ENCODE data around the gene ATG16L1.

The ATG16L1 gene

DNA sequence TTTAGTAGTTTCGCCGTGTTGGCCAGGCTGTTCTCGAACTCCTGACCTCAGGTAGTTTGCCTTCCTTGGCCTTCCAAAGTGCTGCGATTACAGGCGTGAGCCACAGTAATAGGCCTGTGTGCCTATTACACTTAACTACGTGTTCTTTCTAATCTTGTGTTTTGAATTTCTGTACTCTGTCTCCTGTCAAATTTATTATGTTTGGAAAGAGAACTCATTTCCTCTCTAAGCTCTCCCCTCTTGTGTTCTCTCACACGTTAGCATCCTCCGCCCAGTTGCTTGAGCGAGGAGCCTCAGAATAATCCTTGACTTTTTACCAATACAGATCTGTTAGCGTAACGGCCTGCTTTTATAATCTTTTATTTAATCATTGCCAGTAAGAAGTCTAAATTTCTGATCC, 3.7 kb downstream of the ATG16L1 start:
- no peak overlapping the region for H3K27ac ChIP-seq (ENCODE audit: low read depth, low read length)
- H2BK15ac ChIP-seq (replicated peaks; ENCODE audit: low read depth) = no peak overlapping the region
- no CpG with 5 or more reads among the region's 11 CpGs for WGBS (ENCODE audit: extremely low coverage, insufficient coverage, low lambda C conversion rate)
- H3K4ac ChIP-seq (ENCODE audit: low read depth, low read length) = no peak overlapping the region
- no peak for DNase-seq
- no peak overlapping the region for H2AK5ac ChIP-seq (ENCODE audit: low read length)
- no peaks in the 10 kb centered on the region for H3K36me3 ChIP-seq (ENCODE audit: control insufficient read depth, insufficient read depth, low read length)
- H3K56ac ChIP-seq (ENCODE audit: low read length) = no peak overlapping the region
- H4K5ac ChIP-seq (ENCODE audit: low read length) = no peak overlapping the region
- peaks cover 13% of the 10 kb centered on the region for H3K79me1 ChIP-seq (ENCODE audit: low read length)
- H2BK5ac ChIP-seq (ENCODE audit: low read length) = no peak overlapping the region
- no peak overlapping the region for H3K18ac ChIP-seq (ENCODE audit: low read length)
- H3K9ac ChIP-seq (ENCODE audit: low read length) = no peak overlapping the region
- no peaks in the 10 kb centered on the region for H3K4me1 ChIP-seq (ENCODE audit: control insufficient read depth, low read depth, low read length)
- no peak overlapping the region for H3K4me3 ChIP-seq (ENCODE audit: low read length)
- no peak overlapping the region for H2BK120ac ChIP-seq (ENCODE audit: low read depth, low read length)
- no peak overlapping the region for H4K8ac ChIP-seq (ENCODE audit: low read depth, low read length)
- no peak overlapping the region for H3K4me2 ChIP-seq (ENCODE audit: low read length)
- H3K79me2 ChIP-seq (ENCODE audit: control insufficient read depth, insufficient read depth, low read length) = peaks cover 28% of the 10 kb centered on the region
- no peak overlapping the region for H3K23ac ChIP-seq (ENCODE audit: low read length)
- no peaks in the 10 kb centered on the region for H3K27me3 ChIP-seq (ENCODE audit: insufficient read depth, low read length, poor library complexity)

DNA sequence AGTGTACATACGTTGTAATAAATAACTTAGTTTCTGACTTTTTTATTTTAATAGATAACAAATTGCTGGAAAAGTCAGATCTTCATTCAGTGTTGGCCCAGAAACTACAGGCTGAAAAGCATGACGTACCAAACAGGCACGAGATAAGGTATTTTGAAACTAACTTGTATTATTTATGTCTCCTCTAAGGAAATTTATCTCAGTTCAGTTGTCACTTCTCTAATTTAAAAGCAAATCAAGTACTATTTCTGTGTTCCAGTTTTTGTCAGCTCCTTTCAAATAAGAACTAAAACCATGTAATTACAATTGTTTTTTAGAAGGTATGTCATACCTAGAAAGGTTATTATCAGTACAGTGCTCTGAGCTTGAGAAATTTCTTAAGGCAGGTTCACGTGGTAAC, 4.6 kb downstream of the ATG16L1 start:
- H3K4me2 ChIP-seq (ENCODE audit: low read length) = no peak overlapping the region
- H3K9ac ChIP-seq (ENCODE audit: low read length) = no peak overlapping the region
- peaks cover 13% of the 10 kb centered on the region for H3K79me1 ChIP-seq (ENCODE audit: low read length)
- no peak overlapping the region for H4K8ac ChIP-seq (ENCODE audit: low read depth, low read length)
- no peaks in the 10 kb centered on the region for H3K4me1 ChIP-seq (ENCODE audit: control insufficient read depth, low read depth, low read length)
- no peak overlapping the region for H2BK120ac ChIP-seq (ENCODE audit: low read depth, low read length)
- no peak for DNase-seq
- H3K27me3 ChIP-seq (ENCODE audit: insufficient read depth, low read length, poor library complexity) = no peaks in the 10 kb centered on the region
- H3K56ac ChIP-seq (ENCODE audit: low read length) = no peak overlapping the region
- H3K18ac ChIP-seq (ENCODE audit: low read length) = no peak overlapping the region
- H2BK15ac ChIP-seq (replicated peaks; ENCODE audit: low read depth) = no peak overlapping the region
- H3K4ac ChIP-seq (ENCODE audit: low read depth, low read length) = no peak overlapping the region
- peaks cover 31% of the 10 kb centered on the region for H3K79me2 ChIP-seq (ENCODE audit: control insufficient read depth, insufficient read depth, low read length)
- no peak overlapping the region for H3K27ac ChIP-seq (ENCODE audit: low read depth, low read length)
- WGBS (ENCODE audit: extremely low coverage, insufficient coverage, low lambda C conversion rate) = no CpG with 5 or more reads among the region's 4 CpGs
- no peak overlapping the region for H4K5ac ChIP-seq (ENCODE audit: low read length)
- no peak overlapping the region for H2AK5ac ChIP-seq (ENCODE audit: low read length)
- H3K36me3 ChIP-seq (ENCODE audit: control insufficient read depth, insufficient read depth, low read length) = no peaks in the 10 kb centered on the region
- no peak overlapping the region for H2BK5ac ChIP-seq (ENCODE audit: low read length)
- H3K4me3 ChIP-seq (ENCODE audit: low read length) = no peak overlapping the region
- no peak overlapping the region for H3K23ac ChIP-seq (ENCODE audit: low read length)

DNA sequence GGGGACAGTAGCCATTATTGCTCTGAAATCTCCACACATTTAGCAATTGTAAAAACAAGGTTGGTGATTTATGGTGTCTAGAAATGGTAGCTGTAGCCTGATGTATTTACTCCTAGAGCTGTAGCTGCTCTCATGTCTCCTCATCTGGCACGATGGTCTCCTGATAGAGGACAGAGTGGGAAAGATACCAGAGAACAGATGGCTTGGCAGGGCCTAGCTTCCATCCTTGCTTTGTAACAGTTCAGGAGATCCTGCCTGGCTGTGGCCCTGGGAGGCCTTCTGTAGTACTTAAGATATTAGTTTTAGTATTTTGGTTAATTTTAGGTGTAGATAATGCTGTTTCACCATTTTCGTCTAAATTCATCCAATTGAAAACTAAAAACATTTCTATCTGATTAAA, 6.7 kb downstream of the ATG16L1 start:
- Histone ChIP-seq H2BK15ac (replicated peaks; ENCODE audit: low read depth) (no peak overlapping the region), H3K9ac (ENCODE audit: low read length) (no peak overlapping the region), H3K36me3 (ENCODE audit: control insufficient read depth, insufficient read depth, low read length) (peaks cover 4% of the 10 kb centered on the region), H3K4me1 (ENCODE audit: control insufficient read depth, low read depth, low read length) (no peaks in the 10 kb centered on the region), H3K18ac (ENCODE audit: low read length) (no peak overlapping the region), H2BK120ac (ENCODE audit: low read depth, low read length) (no peak overlapping the region), H3K27me3 (ENCODE audit: insufficient read depth, low read length, poor library complexity) (no peaks in the 10 kb centered on the region), H3K27ac (ENCODE audit: low read depth, low read length) (no peak overlapping the region), H3K4ac (ENCODE audit: low read depth, low read length) (no peak overlapping the region), H4K5ac (ENCODE audit: low read length) (no peak overlapping the region), H3K56ac (ENCODE audit: low read length) (no peak overlapping the region), H3K4me2 (ENCODE audit: low read length) (no peak overlapping the region), H3K4me3 (ENCODE audit: low read length) (no peak overlapping the region), H3K79me2 (ENCODE audit: control insufficient read depth, insufficient read depth, low read length) (peaks cover 18% of the 10 kb centered on the region), H4K8ac (ENCODE audit: low read depth, low read length) (no peak overlapping the region), H3K79me1 (ENCODE audit: low read length) (peaks cover 16% of the 10 kb centered on the region), H2BK5ac (ENCODE audit: low read length) (no peak overlapping the region), H3K23ac (ENCODE audit: low read length) (no peak overlapping the region), H2AK5ac (ENCODE audit: low read length) (no peak overlapping the region)
- no CpG with 5 or more reads among the region's 2 CpGs for WGBS (ENCODE audit: extremely low coverage, insufficient coverage, low lambda C conversion rate)
- DNase-seq = no peak

DNA sequence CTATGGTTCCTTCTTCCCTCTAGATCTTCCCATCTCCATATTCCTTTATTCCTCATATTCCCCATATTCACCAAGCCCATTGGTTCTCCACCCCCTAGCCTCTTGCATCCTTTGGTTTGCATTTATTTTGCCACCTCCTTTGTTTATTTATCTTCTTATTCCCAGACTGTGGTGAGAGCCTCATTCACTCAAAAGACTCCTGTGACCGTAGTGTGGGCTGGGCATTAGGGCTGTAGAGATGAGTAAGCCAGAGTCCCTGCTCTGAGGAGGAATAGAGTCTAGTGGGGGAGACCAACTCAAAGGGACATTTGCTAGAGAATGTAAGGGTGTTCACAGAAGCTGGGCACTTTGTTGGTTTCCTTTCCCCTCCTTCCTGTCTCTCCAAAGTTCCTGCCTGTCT, 8.3 kb downstream of the ATG16L1 start:
- peaks cover 10% of the 10 kb centered on the region for H3K79me1 ChIP-seq (ENCODE audit: low read length)
- H2BK5ac ChIP-seq (ENCODE audit: low read length) = no peak overlapping the region
- no peak overlapping the region for H3K18ac ChIP-seq (ENCODE audit: low read length)
- H3K9ac ChIP-seq (ENCODE audit: low read length) = no peak overlapping the region
- H3K4me3 ChIP-seq (ENCODE audit: low read length) = no peak overlapping the region
- no peak overlapping the region for H2BK15ac ChIP-seq (replicated peaks; ENCODE audit: low read depth)
- H2BK120ac ChIP-seq (ENCODE audit: low read depth, low read length) = no peak overlapping the region
- H4K8ac ChIP-seq (ENCODE audit: low read depth, low read length) = no peak overlapping the region
- H3K4me2 ChIP-seq (ENCODE audit: low read length) = no peak overlapping the region
- H3K79me2 ChIP-seq (ENCODE audit: control insufficient read depth, insufficient read depth, low read length) = peaks cover 5% of the 10 kb centered on the region
- H4K5ac ChIP-seq (ENCODE audit: low read length) = no peak overlapping the region
- no CpG with 5 or more reads among the region's 1 CpG for WGBS (ENCODE audit: extremely low coverage, insufficient coverage, low lambda C conversion rate)
- no peak overlapping the region for H3K23ac ChIP-seq (ENCODE audit: low read length)
- no peak overlapping the region for H2AK5ac ChIP-seq (ENCODE audit: low read length)
- no peaks in the 10 kb centered on the region for H3K27me3 ChIP-seq (ENCODE audit: insufficient read depth, low read length, poor library complexity)
- DNase-seq = no peak
- H3K4me1 ChIP-seq (ENCODE audit: control insufficient read depth, low read depth, low read length) = no peaks in the 10 kb centered on the region
- peaks cover 13% of the 10 kb centered on the region for H3K36me3 ChIP-seq (ENCODE audit: control insufficient read depth, insufficient read depth, low read length)
- no peak overlapping the region for H3K27ac ChIP-seq (ENCODE audit: low read depth, low read length)
- no peak overlapping the region for H3K56ac ChIP-seq (ENCODE audit: low read length)
- H3K4ac ChIP-seq (ENCODE audit: low read depth, low read length) = no peak overlapping the region

DNA sequence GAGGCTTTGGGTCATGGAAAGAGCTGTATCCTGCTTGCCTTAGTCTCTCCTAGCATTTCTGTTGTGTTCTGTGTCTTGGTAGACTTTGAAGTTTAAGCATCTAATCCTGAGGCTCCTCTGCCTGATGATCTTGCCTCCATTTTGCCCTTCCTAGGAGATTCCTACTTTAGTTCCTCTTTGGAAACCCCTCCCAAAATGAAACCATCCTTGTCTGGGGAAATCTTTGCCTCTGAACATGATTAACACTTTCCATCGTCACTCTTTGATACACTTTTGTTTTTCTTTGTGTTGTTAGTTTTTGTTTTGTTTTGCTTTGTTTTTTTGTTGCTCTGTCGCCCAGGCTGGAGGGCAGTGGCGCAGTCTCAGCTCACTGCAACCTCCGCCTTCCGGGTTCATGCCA, 9.2 kb downstream of the ATG16L1 start:
- Histone ChIP-seq H3K56ac (ENCODE audit: low read length) (no peak overlapping the region), H3K23ac (ENCODE audit: low read length) (no peak overlapping the region), H3K79me2 (ENCODE audit: control insufficient read depth, insufficient read depth, low read length) (peaks cover 5% of the 10 kb centered on the region), H3K9ac (ENCODE audit: low read length) (no peak overlapping the region), H2BK5ac (ENCODE audit: low read length) (no peak overlapping the region), H3K4ac (ENCODE audit: low read depth, low read length) (no peak overlapping the region), H3K18ac (ENCODE audit: low read length) (no peak overlapping the region), H3K4me3 (ENCODE audit: low read length) (no peak overlapping the region), H3K79me1 (ENCODE audit: low read length) (peaks cover 10% of the 10 kb centered on the region), H3K36me3 (ENCODE audit: control insufficient read depth, insufficient read depth, low read length) (peaks cover 15% of the 10 kb centered on the region), H2AK5ac (ENCODE audit: low read length) (no peak overlapping the region), H4K5ac (ENCODE audit: low read length) (no peak overlapping the region), H3K27me3 (ENCODE audit: insufficient read depth, low read length, poor library complexity) (no peaks in the 10 kb centered on the region), H2BK120ac (ENCODE audit: low read depth, low read length) (no peak overlapping the region), H3K4me1 (ENCODE audit: control insufficient read depth, low read depth, low read length) (no peaks in the 10 kb centered on the region), H4K8ac (ENCODE audit: low read depth, low read length) (no peak overlapping the region), H3K27ac (ENCODE audit: low read depth, low read length) (no peak overlapping the region), H2BK15ac (replicated peaks; ENCODE audit: low read depth) (no peak overlapping the region), H3K4me2 (ENCODE audit: low read length) (no peak overlapping the region)
- WGBS (ENCODE audit: extremely low coverage, insufficient coverage, low lambda C conversion rate) = no CpG with 5 or more reads among the region's 5 CpGs
- DNase-seq = no peak

DNA sequence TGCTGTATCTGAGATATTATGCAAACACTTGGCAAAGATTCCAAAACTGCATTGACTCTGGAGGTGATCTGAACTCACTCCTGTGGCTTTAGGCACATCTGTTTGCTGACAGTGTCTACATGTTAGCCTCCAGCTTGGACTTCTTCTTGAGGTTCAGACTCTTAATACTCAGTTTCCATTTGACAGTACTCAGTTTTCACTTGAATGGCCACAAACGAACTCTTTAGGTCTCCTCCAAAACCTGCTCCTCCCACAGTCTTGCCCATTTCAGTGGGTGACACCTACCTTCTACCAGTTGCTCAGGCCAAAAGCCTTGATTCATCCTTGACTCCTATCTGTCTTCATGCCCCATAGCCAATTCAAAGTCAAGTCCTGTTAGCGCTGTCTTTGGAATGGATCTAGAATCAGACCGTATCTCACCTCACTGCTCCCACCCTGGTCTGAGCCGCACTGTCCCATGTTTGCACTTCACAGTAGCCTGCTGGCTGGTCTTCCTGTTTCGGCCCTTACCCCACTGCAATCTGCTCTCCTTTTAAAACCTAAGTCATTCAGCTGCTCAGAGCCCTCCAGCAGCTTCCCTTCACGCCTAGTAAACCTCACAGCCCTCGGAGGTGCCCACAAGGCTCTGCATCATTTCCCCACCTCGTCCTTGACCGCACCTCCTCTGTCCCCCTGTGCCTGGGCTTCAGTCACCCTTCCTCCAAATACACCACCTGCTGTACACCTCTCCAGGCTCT, 10.5 kb downstream of the ATG16L1 start:
- no peaks in the 10 kb centered on the region for H3K4me1 ChIP-seq (ENCODE audit: control insufficient read depth, low read depth, low read length)
- no CpG with 5 or more reads among the region's 9 CpGs for WGBS (ENCODE audit: extremely low coverage, insufficient coverage, low lambda C conversion rate)
- H3K27me3 ChIP-seq (ENCODE audit: insufficient read depth, low read length, poor library complexity) = no peaks in the 10 kb centered on the region
- no peak for DNase-seq
- no peak overlapping the region for H3K9ac ChIP-seq (ENCODE audit: low read length)
- H2BK5ac ChIP-seq (ENCODE audit: low read length) = no peak overlapping the region
- H4K8ac ChIP-seq (ENCODE audit: low read depth, low read length) = no peak overlapping the region
- no peak overlapping the region for H2BK120ac ChIP-seq (ENCODE audit: low read depth, low read length)
- peaks cover 10% of the 10 kb centered on the region for H3K79me1 ChIP-seq (ENCODE audit: low read length)
- no peak overlapping the region for H4K5ac ChIP-seq (ENCODE audit: low read length)
- H3K4ac ChIP-seq (ENCODE audit: low read depth, low read length) = no peak overlapping the region
- H3K4me3 ChIP-seq (ENCODE audit: low read length) = no peak overlapping the region
- H3K36me3 ChIP-seq (ENCODE audit: control insufficient read depth, insufficient read depth, low read length) = peaks cover 18% of the 10 kb centered on the region
- H3K18ac ChIP-seq (ENCODE audit: low read length) = no peak overlapping the region
- no peak overlapping the region for H3K23ac ChIP-seq (ENCODE audit: low read length)
- no peak overlapping the region for H2AK5ac ChIP-seq (ENCODE audit: low read length)
- H3K56ac ChIP-seq (ENCODE audit: low read length) = no peak overlapping the region
- H3K27ac ChIP-seq (ENCODE audit: low read depth, low read length) = no peak overlapping the region
- H2BK15ac ChIP-seq (replicated peaks; ENCODE audit: low read depth) = no peak overlapping the region
- peaks cover 5% of the 10 kb centered on the region for H3K79me2 ChIP-seq (ENCODE audit: control insufficient read depth, insufficient read depth, low read length)
- H3K4me2 ChIP-seq (ENCODE audit: low read length) = no peak overlapping the region

All from mesendoderm (in vitro differentiated cells).